Lower lobe of right lung (tissue), 2 donors: Measurements from ENCODE around the gene ZNF827. TPM values are rescaled to one million over a fixed set of nuclear protein-coding genes. Genes with fewer than 3 reads are reported as not detected.

Source experiments
- ATAC-seq, 2 donors: fragments of 200-7000 bp; cut with Tn5 transposase; one replicate each; pipeline ENCODE4 v1.9.1; 2020 to 2022; ENCODE audit warnings: mild to moderate bottlenecking in 2 of 2, moderate library complexity in 2 of 2
- DNase-seq: peaks from one replicate; pipeline ENCODE4 v3.0.0-alpha.2; 2020
- H3K27ac ChIP-seq: fragments of 200-600 bp; one replicate; pipeline ENCODE4 v1.8.0; 2022
- H3K27me3 ChIP-seq: fragments of 200-600 bp; one replicate; pipeline ENCODE4 v1.8.0; 2022; ENCODE audit warnings: low read depth
- H3K36me3 ChIP-seq: fragments of 200-600 bp; one replicate; pipeline ENCODE4 v1.8.0; 2022; ENCODE audit warnings: mild to moderate bottlenecking
- H3K4me1 ChIP-seq: fragments of 200-600 bp; one replicate; pipeline ENCODE4 v1.8.0; 2022
- H3K4me3 ChIP-seq: fragments of 200-600 bp; one replicate; pipeline ENCODE4 v1.8.0; 2022; ENCODE audit warnings: mild to moderate bottlenecking
- H3K9me3 ChIP-seq: fragments of 200-600 bp; one replicate; pipeline ENCODE4 v1.8.0; 2022
- CTCF ChIP-seq: fragments of 200-600 bp; IDR thresholded peaks from one replicate; pipeline ENCODE4 v1.8.0; 2022; ENCODE audit warnings: antibody characterized with exemption, mild to moderate bottlenecking
- intact Hi-C: fragments of 100-400 bp; cut with DNase I; formaldehyde crosslinking; loops from one replicate; pipeline ENCODE4 v1.11.0; 2022
- total RNA-seq: library from RNA; stranded (reverse); fragmentation: NEBNext Ultra II Directional; extraction: Animal tissue kit (Norgen Biotek cat#: 25700); gene quantifications from one replicate; pipeline ENCODE4 v1.2.1, GENCODE V29; 2021
- donor health status: DM: no; HTN: yes; CAD: no; lungs with severe emphysema.

Gene ZNF827
- total RNA-seq, 1 donor from 2014 or later, result 11.3 TPM

DNA sequence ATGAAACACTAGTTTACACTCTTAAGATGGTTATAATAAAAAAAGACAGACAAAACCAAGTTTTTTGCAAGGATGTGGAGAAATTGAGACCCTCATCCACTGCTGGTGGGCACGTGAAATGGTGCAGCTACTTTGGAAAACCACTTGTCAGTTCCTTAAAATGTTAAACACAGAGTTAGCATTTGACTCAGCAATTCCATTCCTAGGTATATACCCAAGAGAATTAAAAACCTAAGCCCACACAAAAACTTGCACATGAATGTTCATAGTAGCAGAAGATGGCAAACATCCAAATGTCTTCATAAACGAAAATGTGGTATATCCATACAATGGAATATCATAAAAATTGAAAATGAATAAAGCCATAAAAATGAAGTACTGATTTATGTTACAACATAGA lies 75.4 kb downstream of the ZNF827 start:
- peaks cover 14% of the 10 kb centered on the region for H3K4me1 ChIP-seq
- no peak overlapping the region for H3K4me3 ChIP-seq
- H3K36me3 ChIP-seq, result no peaks in the 10 kb centered on the region
- H3K9me3 ChIP-seq, result no peaks in the 10 kb centered on the region
- TF ChIP-seq CTCF, result no peak
- H3K27ac ChIP-seq, result no peak overlapping the region
- intact Hi-C loops, result no loop called here
- ATAC-seq (no peak), DNase-seq (no peak)
- H3K27me3 ChIP-seq, result no peaks in the 10 kb centered on the region

- Histone ChIP-seq H3K36me3 (no peaks in the 10 kb centered on the region), H3K4me3 (no peak overlapping the region), H3K27ac (peak overlapping the region; percentile 9), H3K27me3 (no peaks in the 10 kb centered on the region), H3K9me3 (no peaks in the 10 kb centered on the region), H3K4me1 (peaks cover 14% of the 10 kb centered on the region)
- intact Hi-C loops, result no loop called here
- no peak for TF ChIP-seq CTCF
- DNase-seq (peak; percentile 61), ATAC-seq (peak; percentile 89 to 92)
Measured at GRCh38 chr4:145861336-145862318, 77.0 kb downstream of the ZNF827 start.

DNA sequence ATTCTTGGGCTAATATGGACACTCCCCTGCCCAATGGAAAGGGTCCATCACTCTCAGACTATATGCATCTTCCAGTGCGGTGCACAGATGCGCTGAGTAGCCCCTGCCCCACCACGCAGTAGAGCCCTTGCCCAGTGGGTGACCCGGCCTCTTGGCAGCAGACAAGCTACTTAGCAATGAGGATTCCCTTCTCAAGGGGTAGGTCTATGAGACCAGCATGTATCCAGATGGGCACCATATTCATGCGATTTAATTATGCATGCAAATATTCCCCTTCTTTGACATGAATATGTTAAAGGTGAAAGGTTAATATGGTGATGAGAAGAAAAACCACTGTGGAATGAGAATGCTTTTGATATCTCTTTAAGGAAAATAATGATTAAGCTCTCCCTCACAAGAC lies 77.7 kb downstream of the ZNF827 start:
- H3K9me3 ChIP-seq, result no peaks in the 10 kb centered on the region
- DNase-seq, result no peak
- TF ChIP-seq CTCF, result no peak
- intact Hi-C loops, result no loop called here
- H3K4me1 ChIP-seq, result peaks cover 14% of the 10 kb centered on the region
- no peaks in the 10 kb centered on the region for H3K36me3 ChIP-seq
- no peaks in the 10 kb centered on the region for H3K27me3 ChIP-seq
- no peak for ATAC-seq
- no peak overlapping the region for H3K27ac ChIP-seq
- H3K4me3 ChIP-seq, result no peak overlapping the region

- Histone ChIP-seq H3K4me3 (no peak overlapping the region), H3K9me3 (no peaks in the 10 kb centered on the region), H3K4me1 (peaks cover 14% of the 10 kb centered on the region), H3K27me3 (no peaks in the 10 kb centered on the region), H3K36me3 (no peaks in the 10 kb centered on the region), H3K27ac (no peak overlapping the region)
- DNase-seq (no peak), ATAC-seq (no peak)
- intact Hi-C loops, result no loop called here
- TF ChIP-seq CTCF, result no peak
Measured at GRCh38 chr4:145860446-145860845, 78.2 kb downstream of the ZNF827 start.

DNA sequence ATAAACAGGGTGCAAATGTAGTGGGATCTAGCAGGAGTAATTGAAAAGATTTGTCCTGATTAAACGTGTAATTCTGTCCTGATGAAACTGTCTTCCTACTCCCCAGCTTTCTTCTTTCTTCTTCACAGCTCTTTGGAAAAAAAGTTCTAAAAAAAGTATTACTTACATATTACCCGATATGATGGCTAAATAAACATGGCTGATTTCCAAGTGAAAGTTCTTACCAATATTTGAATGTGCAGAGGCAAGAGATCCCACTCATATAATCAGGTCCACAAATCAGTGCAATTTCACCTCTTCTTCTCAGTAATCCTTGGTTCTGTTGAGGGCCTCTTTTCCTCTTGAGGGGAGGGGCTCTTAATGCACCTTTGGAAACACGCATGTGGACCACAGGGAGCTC lies 78.7 kb downstream of the ZNF827 start:
- DNase-seq (no peak), ATAC-seq (no peak)
- H3K9me3 ChIP-seq, result no peaks in the 10 kb centered on the region
- no peak for TF ChIP-seq CTCF
- H3K4me1 ChIP-seq, result peaks cover 14% of the 10 kb centered on the region
- H3K36me3 ChIP-seq, result no peaks in the 10 kb centered on the region
- H3K27me3 ChIP-seq, result no peaks in the 10 kb centered on the region
- no peak overlapping the region for H3K4me3 ChIP-seq
- H3K27ac ChIP-seq, result no peak overlapping the region
- intact Hi-C loops, result no loop called here
